ENCODE measurements around the gene CLDN7. TPM values are rescaled to one million over a fixed set of nuclear protein-coding genes. Genes with fewer than 3 reads are reported as not detected.

CLDN7 gene
- total and polyA plus RNA-seq, 3 donors from 2014 or later: 4.5 to 8.8 (median 6.9) TPM

DNA sequence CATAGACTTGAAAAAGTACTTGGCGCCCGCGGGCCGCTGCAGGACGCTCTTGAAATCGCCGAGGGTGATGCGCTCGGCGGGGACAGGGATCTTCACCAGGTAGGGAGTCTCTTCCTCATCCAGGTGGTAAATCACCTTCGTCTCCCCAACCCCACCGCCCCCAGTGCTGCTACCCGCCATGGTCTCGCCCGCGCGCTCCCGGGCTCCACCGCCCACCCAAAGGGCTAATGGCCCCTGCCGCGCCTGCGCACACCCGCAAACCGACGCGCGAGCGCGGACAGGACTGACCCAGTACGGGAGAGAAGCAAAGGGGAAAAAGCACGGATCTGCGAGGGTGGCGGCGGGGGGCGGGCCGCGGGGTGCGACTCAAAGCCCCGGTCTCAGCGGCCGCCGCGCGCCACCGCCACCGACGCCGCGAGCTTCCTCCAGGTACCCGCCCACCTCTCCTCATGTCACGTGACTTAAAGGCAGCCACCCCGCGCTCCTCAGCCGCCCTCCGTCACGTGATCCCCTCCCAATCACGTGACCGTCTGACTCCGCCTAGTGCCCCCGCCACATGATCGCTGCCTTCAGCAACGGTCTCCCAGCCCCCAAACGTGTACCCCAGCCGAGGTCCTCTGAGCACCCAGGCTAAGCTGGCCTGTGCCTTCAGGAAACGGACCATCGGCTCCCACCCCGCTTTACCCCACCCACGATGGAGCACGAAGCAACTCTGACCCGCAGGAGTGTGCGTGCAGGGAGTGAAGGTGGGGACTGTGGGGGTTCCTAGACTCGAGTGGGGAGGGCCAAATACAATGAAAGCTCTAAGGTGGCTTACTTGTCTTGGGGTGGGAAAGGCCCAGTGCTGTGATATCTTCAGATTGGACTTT, 28.0 kb downstream of the CLDN7 start, which contains the start of gene DVL2:
Gene DVL2, minus strand, starts transcription at position 435 of the 869 bp plus-strand sequence. Its CDS starts 255 bp downstream, at position 180.
- intact Hi-C loops (cut with DNase I; ENCODE audit: low total_unique reads): no loop called here
- Histone ChIP-seq H3K4me3 (peak within 1 kb of the TSS; percentile 90 to 93), H3K27ac (peak within 1 kb of the TSS; percentile 91 to 97), H3K27me3 (no peaks in the 10 kb centered on the region), H3K4me1 (peaks cover 41% of the 10 kb centered on the region), H3K9me3 (no peaks in the 10 kb centered on the region), H3K36me3 (ENCODE audit: low read depth, missing control alignments) (no peaks in the 10 kb centered on the region)
- 0 to 1% methylated on average over 19 to 67 of the region's 72 CpGs for WGBS, 2 donors
- peak; percentile 98 for DNase-seq
- TF ChIP-seq, protein P1, sequence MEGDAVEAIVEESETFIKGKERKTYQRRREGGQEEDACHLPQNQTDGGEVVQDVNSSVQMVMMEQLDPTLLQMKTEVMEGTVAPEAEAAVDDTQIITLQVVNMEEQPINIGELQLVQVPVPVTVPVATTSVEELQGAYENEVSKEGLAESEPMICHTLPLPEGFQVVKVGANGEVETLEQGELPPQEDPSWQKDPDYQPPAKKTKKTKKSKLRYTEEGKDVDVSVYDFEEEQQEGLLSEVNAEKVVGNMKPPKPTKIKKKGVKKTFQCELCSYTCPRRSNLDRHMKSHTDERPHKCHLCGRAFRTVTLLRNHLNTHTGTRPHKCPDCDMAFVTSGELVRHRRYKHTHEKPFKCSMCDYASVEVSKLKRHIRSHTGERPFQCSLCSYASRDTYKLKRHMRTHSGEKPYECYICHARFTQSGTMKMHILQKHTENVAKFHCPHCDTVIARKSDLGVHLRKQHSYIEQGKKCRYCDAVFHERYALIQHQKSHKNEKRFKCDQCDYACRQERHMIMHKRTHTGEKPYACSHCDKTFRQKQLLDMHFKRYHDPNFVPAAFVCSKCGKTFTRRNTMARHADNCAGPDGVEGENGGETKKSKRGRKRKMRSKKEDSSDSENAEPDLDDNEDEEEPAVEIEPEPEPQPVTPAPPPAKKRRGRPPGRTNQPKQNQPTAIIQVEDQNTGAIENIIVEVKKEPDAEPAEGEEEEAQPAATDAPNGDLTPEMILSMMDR (IDR thresholded peaks at IDR 0.05): peak in 2 of 3 experiments; percentile 14 to 36
- no peak for TF ChIP-seq POLR2A (IDR thresholded peaks at IDR 0.05)

DNA sequence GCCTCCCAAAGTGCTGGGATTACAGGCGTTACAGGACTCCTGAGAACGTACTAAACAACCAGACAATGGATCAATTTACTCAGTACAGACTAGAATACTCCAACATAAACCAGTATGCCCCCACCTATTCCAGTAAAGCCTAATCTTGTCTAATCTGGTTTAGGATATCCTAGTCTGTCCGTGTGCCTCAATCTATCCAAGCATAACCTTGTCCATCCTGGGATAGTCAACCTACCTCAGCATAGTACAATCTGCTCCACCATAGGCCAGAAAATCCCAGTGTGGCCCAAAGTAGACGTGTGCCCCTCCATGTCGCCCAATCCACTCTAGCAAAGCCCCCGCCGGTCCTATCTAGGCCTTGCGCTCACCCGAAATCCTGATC, 28.6 kb downstream of the CLDN7 start:
- Histone ChIP-seq H3K4me1 (peaks cover 41% of the 10 kb centered on the region), H3K4me3 (peak overlapping the region; percentile 90 to 93), H3K27ac (peak overlapping the region; percentile 91 to 97), H3K36me3 (ENCODE audit: low read depth, missing control alignments) (no peaks in the 10 kb centered on the region), H3K27me3 (no peaks in the 10 kb centered on the region), H3K9me3 (no peaks in the 10 kb centered on the region)
- no peak for DNase-seq
- 0 to 2% methylated on average over 9 of the region's 9 CpGs for WGBS, 2 donors
- intact Hi-C loops (cut with DNase I; ENCODE audit: low total_unique reads): no loop called here
- TF ChIP-seq POLR2A (IDR thresholded peaks at IDR 0.05): no peak
- TF ChIP-seq, protein P1 (IDR thresholded peaks at IDR 0.05): no peak

DNA sequence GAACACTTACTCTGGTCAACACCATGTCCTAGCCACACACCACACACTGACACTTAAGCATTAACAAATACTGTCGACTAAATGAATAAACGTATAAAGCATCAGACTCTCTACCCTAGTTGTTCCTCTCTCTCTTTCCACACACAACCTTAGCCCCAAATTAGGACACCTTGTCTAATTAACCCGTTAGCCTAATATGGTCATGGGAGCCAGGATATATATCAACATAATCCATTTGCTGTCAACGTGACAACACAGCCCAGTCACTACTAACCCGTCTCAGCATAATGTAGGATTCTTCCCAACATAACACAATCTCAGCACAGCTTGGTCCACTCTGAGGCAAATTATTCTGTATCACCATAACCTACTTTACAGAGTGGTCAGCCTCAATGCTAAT, 30.2 kb downstream of the CLDN7 start:
- H3K36me3 ChIP-seq (ENCODE audit: low read depth, missing control alignments): no peaks in the 10 kb centered on the region
- no peak for TF ChIP-seq POLR2A (IDR thresholded peaks at IDR 0.05)
- TF ChIP-seq, protein P1 (IDR thresholded peaks at IDR 0.05): no peak
- peaks cover 35% of the 10 kb centered on the region for H3K4me1 ChIP-seq
- H3K27ac ChIP-seq: no peak overlapping the region
- H3K27me3 ChIP-seq: no peaks in the 10 kb centered on the region
- no peak for DNase-seq
- no peak overlapping the region for H3K4me3 ChIP-seq
- no peaks in the 10 kb centered on the region for H3K9me3 ChIP-seq
- intact Hi-C loops (cut with DNase I; ENCODE audit: low total_unique reads): no loop called here
- WGBS, 2 donors: 63 to 78% methylated on average over 5 of the region's 5 CpGs

DNA sequence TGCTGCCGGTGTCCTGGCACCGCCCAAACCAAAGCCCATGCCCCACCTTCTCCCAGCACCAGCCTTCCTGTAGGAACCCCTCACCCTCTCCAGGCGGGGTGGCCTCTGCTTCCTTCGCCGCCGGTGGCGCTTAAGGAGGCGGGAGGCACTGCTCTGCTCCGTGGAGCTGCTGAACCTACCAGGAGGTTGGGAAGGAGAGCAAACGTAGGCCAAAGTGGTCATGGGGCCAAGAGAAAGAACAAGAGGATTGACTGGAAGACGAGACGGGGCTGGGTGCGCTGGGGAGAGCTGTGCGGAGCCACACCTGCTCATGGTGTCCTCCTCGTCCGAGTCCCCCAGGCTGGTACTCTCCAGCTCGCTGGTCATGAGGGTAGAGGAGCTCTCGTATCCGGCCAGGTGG, 32.8 kb downstream of the CLDN7 start:
- intact Hi-C loops (cut with DNase I; ENCODE audit: low total_unique reads): no loop called here
- Histone ChIP-seq H3K4me3 (no peak overlapping the region), H3K27me3 (no peaks in the 10 kb centered on the region), H3K4me1 (peaks cover 19% of the 10 kb centered on the region), H3K9me3 (no peaks in the 10 kb centered on the region), H3K36me3 (ENCODE audit: low read depth, missing control alignments) (no peaks in the 10 kb centered on the region), H3K27ac (no peak overlapping the region)
- TF ChIP-seq POLR2A (IDR thresholded peaks at IDR 0.05): no peak
- TF ChIP-seq, protein P1 (IDR thresholded peaks at IDR 0.05): no peak
- 91 to 94% methylated on average over 17 to 19 of the region's 19 CpGs for WGBS, 2 donors
- DNase-seq: no peak

Data from testis (tissue), 3 donors.